AG10803 (cell line): Measurements from ENCODE around the gene STIL.
"Not testable (repeated sequence)": the region's sequence is repeated elsewhere in the genome, so short reads cannot be mapped to it uniquely, and the experiment has no call there.

ENCODE experiments used
- DNase-seq: peaks from one replicate; pipeline ENCODE4 v3.0.0; 2010; ENCODE audit warnings: low read depth
- H3K4me3 ChIP-seq: 2 replicates; pipeline ENCODE4 v1.5.1; 2011; ENCODE audit warnings: mild to moderate bottlenecking, low read length, control low read depth
- CTCF ChIP-seq: conservative IDR thresholded peaks from 2 replicates; pipeline ENCODE4 v1.5.1; 2011; ENCODE audit warnings: mild to moderate bottlenecking, low read length, control low read depth, inconsistent platforms

STIL gene

DNA sequence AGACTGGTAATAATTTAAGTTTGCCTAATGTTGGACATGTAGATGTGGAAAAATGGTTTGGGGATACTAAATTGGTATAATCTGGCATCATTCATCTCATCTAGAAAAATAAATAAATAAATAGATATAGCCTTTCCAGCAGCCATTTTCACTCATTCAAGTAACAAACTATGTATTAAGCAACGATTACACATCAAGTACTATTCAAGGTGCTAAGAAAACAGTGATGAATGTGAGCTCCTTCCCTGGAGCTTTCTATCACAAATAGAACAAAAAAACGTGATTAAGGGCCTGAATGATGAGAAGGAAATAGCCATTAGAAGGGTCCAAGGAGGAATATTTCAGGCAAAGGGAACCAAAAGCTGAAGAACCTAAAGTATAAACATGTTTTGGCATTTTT lies 37.1 kb downstream of the STIL start:
- DNase-seq, result no peak
- TF ChIP-seq CTCF, result no peak
- no peak overlapping the region for H3K4me3 ChIP-seq

- DNase-seq, H3K4me3 ChIP-seq: not testable (repeated sequence)
Measured at GRCh38 chr1:47275811-47276210, 38.1 kb downstream of the STIL start.

- not testable (repeated sequence) for DNase-seq, H3K4me3 ChIP-seq
Measured at GRCh38 chr1:47265529-47265928, 48.4 kb downstream of the STIL start.

DNA sequence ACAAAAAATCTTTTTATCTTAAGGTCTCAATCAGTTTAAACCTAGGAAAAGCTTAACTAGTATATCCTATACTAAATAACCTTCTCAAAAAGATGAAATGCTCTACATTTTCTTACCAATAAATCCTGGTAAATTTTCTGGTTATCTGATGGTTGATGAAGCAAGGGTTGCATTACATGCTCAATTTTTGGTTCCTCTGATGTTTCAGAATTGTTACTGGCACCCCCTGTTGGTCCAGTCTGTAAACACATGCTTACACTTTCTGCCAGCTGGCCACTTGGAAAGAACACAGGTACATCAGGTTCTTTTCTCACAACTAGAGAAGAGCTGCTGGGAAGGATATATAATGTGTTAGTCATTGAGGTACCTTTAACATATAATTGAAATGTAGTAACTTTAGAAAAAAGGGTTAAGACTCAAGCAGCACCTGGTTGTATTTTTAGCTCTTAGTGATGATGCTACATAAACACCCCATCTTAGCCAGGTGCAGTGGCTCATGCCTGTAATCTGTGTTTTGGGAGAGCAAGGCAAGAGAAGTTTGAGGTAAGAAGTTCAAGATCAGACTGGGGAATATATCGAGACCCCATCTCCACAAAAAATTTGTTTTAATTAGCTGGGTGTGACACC lies 51.0 kb downstream of the STIL start:
- H3K4me3 ChIP-seq, result no peak overlapping the region
- DNase-seq, result peak; percentile 36
- peak; percentile 82 for TF ChIP-seq CTCF

GRCh38 chr1:47257224-47257623 lies 56.7 kb downstream of the STIL start:
- no peak for DNase-seq
- H3K4me3 ChIP-seq, result no peak overlapping the region
- TF ChIP-seq CTCF, result no peak

- no peak for DNase-seq
- no peak overlapping the region for H3K4me3 ChIP-seq
- TF ChIP-seq CTCF, result no peak
Measured at GRCh38 chr1:47252795-47253194, 61.2 kb downstream of the STIL start.

GRCh38 chr1:47252369-47252768 lies 61.6 kb downstream of the STIL start:
- DNase-seq, result no peak
- no peak for TF ChIP-seq CTCF
- H3K4me3 ChIP-seq, result no peak overlapping the region

DNA sequence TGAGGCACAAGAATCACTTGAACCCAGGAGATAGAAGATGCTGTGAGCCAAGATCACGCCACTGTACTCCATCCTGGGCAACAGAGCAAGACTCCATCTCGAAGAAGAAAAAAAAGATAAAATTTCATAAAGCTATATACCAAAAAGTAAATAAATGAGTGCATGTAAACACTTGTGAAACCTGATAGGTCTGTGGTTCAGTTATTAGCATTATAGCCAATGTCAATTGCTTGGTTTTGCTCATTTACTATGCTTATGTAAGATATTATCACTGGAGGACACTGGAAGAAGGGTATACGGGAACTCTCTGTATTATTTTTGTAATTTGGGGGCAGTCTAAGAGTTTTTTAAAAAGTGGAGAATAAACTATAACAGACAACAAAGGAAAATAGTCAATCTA lies 64.2 kb downstream of the STIL start:
- TF ChIP-seq CTCF, result no peak
- no peak for DNase-seq
- no peak overlapping the region for H3K4me3 ChIP-seq
